ENCODE data around the gene SNX5.

The SNX5 gene

GRCh38 chr20:17910828-17911294, 57.7 kb downstream of the SNX5 start:
- DNase-seq = peak; percentile 86

- no peak for DNase-seq
These were observed 58.7 kb downstream of the SNX5 start for GRCh38 chr20:17909869-17910321.

- no peak for DNase-seq
These were observed 63.0 kb downstream of the SNX5 start for GRCh38 chr20:17905544-17905943.

- no peak for DNase-seq
These were observed 64.6 kb downstream of the SNX5 start for GRCh38 chr20:17904027-17904426.

GRCh38 chr20:17902531-17903083, 66.0 kb downstream of the SNX5 start:
- DNase-seq = no peak

- DNase-seq = no peak
These were observed 66.6 kb downstream of the SNX5 start for GRCh38 chr20:17901971-17902370.

GRCh38 chr20:17898548-17898994, 70.0 kb downstream of the SNX5 start:
- DNase-seq = peak; percentile 71

- DNase-seq = no peak
These were observed 70.9 kb downstream of the SNX5 start for GRCh38 chr20:17897566-17898307.

- DNase-seq = no peak
These were observed 71.7 kb downstream of the SNX5 start for GRCh38 chr20:17896771-17897369.

- peak; percentile 36 for DNase-seq
These were observed 72.3 kb downstream of the SNX5 start for GRCh38 chr20:17896193-17896723.

GRCh38 chr20:17895641-17896171, 72.9 kb downstream of the SNX5 start:
- DNase-seq = no peak

- DNase-seq = no peak
These were observed 75.1 kb downstream of the SNX5 start for GRCh38 chr20:17893445-17893844.

- no peak for DNase-seq
These were observed 76.2 kb downstream of the SNX5 start for GRCh38 chr20:17892189-17892938.
